ENCODE results near the gene TMEM255B. TPM values are rescaled to one million over a fixed set of nuclear protein-coding genes. Genes with fewer than 3 reads are reported as not detected.

The TMEM255B gene
- total RNA-seq, 1 experiment from 2014 or later, result 2.8 TPM

- Histone ChIP-seq H4K8ac (replicated peaks; ENCODE audit: insufficient read length, low read depth, low read length) (no peak overlapping the region), H4K91ac (ENCODE audit: insufficient read length, low read depth, low read length) (no peak overlapping the region), H2AFZ (ENCODE audit: low read length) (no peak overlapping the region), H2BK12ac (ENCODE audit: insufficient read length, low read depth, low read length) (no peak overlapping the region), H2BK120ac (ENCODE audit: low read depth, low read length, poor library complexity, severe bottlenecking) (no peak overlapping the region), H4K5ac (ENCODE audit: insufficient read length, low read depth, low read length) (no peak overlapping the region), H3K14ac (ENCODE audit: insufficient read depth, low read length) (no peak overlapping the region), H3K79me2 (ENCODE audit: insufficient read depth, low read length) (no peaks in the 10 kb centered on the region), H3K27ac (ENCODE audit: insufficient read length, low read depth, low read length) (no peak overlapping the region), H3K27me3 (ENCODE audit: insufficient read depth, low read length) (no peaks in the 10 kb centered on the region), H3K4me2 (ENCODE audit: insufficient read depth, insufficient read length, low read length) (no peak overlapping the region), H2BK20ac (ENCODE audit: low read depth, low read length, poor library complexity, severe bottlenecking) (no peak overlapping the region), H4K20me1 (ENCODE audit: control insufficient read depth, insufficient read depth, insufficient read length) (peaks cover 2% of the 10 kb centered on the region), H3K18ac (ENCODE audit: insufficient read length, low read depth, low read length) (no peak overlapping the region), H3K23me2 (ENCODE audit: insufficient read length, low read depth, low read length, poor library complexity, severe bottlenecking) (no peaks in the 10 kb centered on the region), H3K4ac (ENCODE audit: low read depth, low read length) (no peak overlapping the region), H3T11ph (ENCODE audit: low read length) (no peak overlapping the region), H3K56ac (ENCODE audit: insufficient read length, low read depth, low read length) (no peak overlapping the region), H2AK5ac (ENCODE audit: insufficient read length, low read length) (no peak overlapping the region), H2BK15ac (ENCODE audit: low read depth, low read length) (no peak overlapping the region), H3K9me3 (ENCODE audit: control insufficient read depth, low read depth, low read length) (no peaks in the 10 kb centered on the region), H3K23ac (ENCODE audit: insufficient read length, low read depth, low read length) (no peak overlapping the region), H2BK5ac (ENCODE audit: insufficient read length, low read length) (no peak overlapping the region), H3K4me1 (ENCODE audit: insufficient read depth, low read length) (no peaks in the 10 kb centered on the region), H3K9ac (ENCODE audit: extremely low read depth, insufficient read length, low read length) (no peak overlapping the region), H3K79me1 (ENCODE audit: insufficient read depth, low read depth, low read length, poor library complexity, severe bottlenecking) (no peaks in the 10 kb centered on the region)
- WGBS (ENCODE audit: extremely low coverage, insufficient read length, low lambda C conversion rate), result no CpG with 5 or more reads among the region's 28 CpGs
- no peaks in the 10 kb centered on the region for H3K4me1 Mint-ChIP-seq
- H3K27me3 Mint-ChIP-seq (ENCODE audit: low read depth), result peaks cover 26% of the 10 kb centered on the region
- no peak overlapping the region for H3K27ac Mint-ChIP-seq
- no peak for DNase-seq
- H3K9me3 Mint-ChIP-seq, result peaks cover 0 to 4% of the 10 kb centered on the region in 2 experiments; a peak in 2 of 5 replicates
- TF ChIP-seq CTCF (conservative IDR thresholded peaks at IDR 0.05), result no peak
- no peaks in the 10 kb centered on the region; a peak in 2 of 7 replicates for H3K36me3 Mint-ChIP-seq (ENCODE audit: insufficient read depth in 1 of 3, low read depth in 3 of 3)
- no peak overlapping the region for H3K4me3 Mint-ChIP-seq
Measured at GRCh38 chr13:113775451-113776145, 16.6 kb downstream of the TMEM255B start.

Data from H9 (cell line).